ENCODE data around the gene PEX6. TPM values are rescaled to one million over a fixed set of nuclear protein-coding genes. Genes with fewer than 3 reads are reported as not detected.
"Not testable (repeated sequence)": the region's sequence is repeated elsewhere in the genome, so short reads cannot be mapped to it uniquely, and the experiment has no call there.

The PEX6 gene
- total and polyA plus RNA-seq, 4 donors, result 11.7 to 22.0 (median 15.0) TPM

GRCh38 chr6:42954405-42954804 is 24.6 kb downstream of the PEX6 start:
- H3K27ac ChIP-seq (ENCODE audit: low read depth in 1 of 2, low read length in 2 of 2); ATAC-seq (ENCODE audit: low FRiP score): not testable (repeated sequence)

DNA sequence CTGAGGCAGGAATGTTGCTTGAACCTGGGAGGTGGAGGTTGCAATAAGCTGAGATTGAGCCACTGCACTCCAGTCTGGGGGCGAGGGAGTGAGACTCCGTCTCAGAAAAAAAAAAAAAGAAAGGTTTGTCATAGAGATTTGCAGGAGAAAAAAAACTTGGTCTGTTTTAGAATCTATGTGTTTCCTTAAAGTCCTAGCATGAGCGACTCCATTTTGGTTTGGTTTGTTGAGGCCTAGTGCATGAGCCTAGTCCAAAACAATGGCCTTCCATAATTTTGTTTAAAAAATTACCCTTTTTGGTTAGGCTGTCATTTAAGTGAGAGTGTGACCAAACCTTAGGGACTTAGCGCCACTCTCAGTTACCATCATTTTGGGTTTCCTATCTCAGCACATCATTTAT is 26.6 kb downstream of the PEX6 start:
- Histone ChIP-seq H3K27me3 (ENCODE audit: control insufficient read depth in 1 of 2, insufficient read depth in 2 of 2, low read length in 1 of 2) (no peaks in the 10 kb centered on the region), H3K27ac (ENCODE audit: low read depth in 1 of 2, low read length in 2 of 2) (no peak overlapping the region), H3K4me1 (ENCODE audit: control insufficient read depth in 1 of 2, insufficient read depth in 2 of 2, low read length in 2 of 2) (no peaks in the 10 kb centered on the region), H3K36me3 (ENCODE audit: control insufficient read depth in 1 of 2, insufficient read depth in 2 of 2, low read length in 1 of 2) (no peaks in the 10 kb centered on the region), H3K9me3 (ENCODE audit: control insufficient read depth, low read length) (no peaks in the 10 kb centered on the region), H3K4me3 (ENCODE audit: low read length in 2 of 2) (no peak overlapping the region)
- 91 to 92% methylated on average over 4 of the region's 4 CpGs for WGBS, 2 donors
- intact Hi-C loops (cut with DNase I), result no loop called here
- no peak for DNase-seq
- no peak for ATAC-seq (ENCODE audit: low FRiP score)

More at GRCh38 chr6:42954405-42954804, 24.6 kb downstream of the PEX6 start:
- H3K27me3 ChIP-seq (ENCODE audit: control insufficient read depth in 1 of 2, insufficient read depth in 2 of 2, low read length in 1 of 2); intact Hi-C loops (cut with DNase I); H3K4me1 ChIP-seq (ENCODE audit: control insufficient read depth in 1 of 2, insufficient read depth in 2 of 2, low read length in 2 of 2); H3K4me3 ChIP-seq (ENCODE audit: low read length in 2 of 2); H3K9me3 ChIP-seq (ENCODE audit: control insufficient read depth, low read length); H3K36me3 ChIP-seq (ENCODE audit: control insufficient read depth in 1 of 2, insufficient read depth in 2 of 2, low read length in 1 of 2); DNase-seq: not testable (repeated sequence)
- WGBS, 2 donors, result 84 to 86% methylated on average over 4 of the region's 4 CpGs

DNA sequence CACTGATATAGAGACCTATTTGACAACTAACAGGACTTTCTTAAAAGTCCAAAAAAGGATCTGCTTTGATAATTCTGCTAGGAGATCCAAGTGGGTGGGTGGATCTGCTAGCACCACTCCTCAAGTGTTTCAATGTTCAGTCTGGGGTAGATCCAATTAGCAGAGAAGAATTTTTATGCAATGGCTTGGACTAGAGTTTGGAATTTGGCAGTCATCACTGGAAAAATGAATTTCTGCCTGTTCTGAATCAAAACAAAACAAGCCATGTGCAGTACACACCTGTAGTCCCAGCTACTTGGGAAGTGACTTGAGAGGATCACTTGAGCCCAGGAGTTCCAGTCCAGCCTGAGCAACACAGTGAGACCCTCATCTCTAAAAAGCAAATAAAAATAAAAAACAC is 31.0 kb downstream of the PEX6 start:
- Histone ChIP-seq H3K4me1 (ENCODE audit: control insufficient read depth in 1 of 2, insufficient read depth in 2 of 2, low read length in 2 of 2) (no peaks in the 10 kb centered on the region), H3K36me3 (ENCODE audit: control insufficient read depth in 1 of 2, insufficient read depth in 2 of 2, low read length in 1 of 2) (no peaks in the 10 kb centered on the region), H3K27me3 (ENCODE audit: control insufficient read depth in 1 of 2, insufficient read depth in 2 of 2, low read length in 1 of 2) (no peaks in the 10 kb centered on the region), H3K9me3 (ENCODE audit: control insufficient read depth, low read length) (no peaks in the 10 kb centered on the region), H3K4me3 (ENCODE audit: low read length in 2 of 2) (no peak overlapping the region), H3K27ac (ENCODE audit: low read depth in 1 of 2, low read length in 2 of 2) (no peak overlapping the region)
- DNase-seq (no peak), ATAC-seq (ENCODE audit: low FRiP score) (no peak)
- intact Hi-C loops (cut with DNase I), result no loop called here

DNA sequence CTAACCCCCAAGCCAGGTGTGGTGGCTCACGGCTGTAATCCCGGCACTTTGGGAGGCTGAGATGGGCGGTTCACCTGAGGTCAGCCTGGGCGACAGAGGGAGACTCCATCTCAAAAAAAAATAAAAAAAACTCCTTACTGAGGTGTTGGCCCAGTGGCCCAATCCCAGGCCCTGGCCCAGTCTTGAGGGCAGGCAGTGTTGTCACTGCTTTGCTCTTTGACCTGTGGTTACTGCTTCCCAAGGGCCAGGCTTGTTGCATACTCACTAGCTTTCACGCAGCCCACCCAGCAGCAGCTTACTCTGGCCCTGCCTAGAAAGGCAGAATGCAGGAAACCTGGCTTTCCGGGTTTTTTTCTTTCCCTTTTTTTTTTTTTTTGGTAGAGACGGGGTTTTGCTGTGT is 36.5 kb downstream of the PEX6 start:
- Histone ChIP-seq H3K4me3 (ENCODE audit: low read length in 2 of 2) (no peak overlapping the region), H3K4me1 (ENCODE audit: control insufficient read depth in 1 of 2, insufficient read depth in 2 of 2, low read length in 2 of 2) (no peaks in the 10 kb centered on the region), H3K27me3 (ENCODE audit: control insufficient read depth in 1 of 2, insufficient read depth in 2 of 2, low read length in 1 of 2) (no peaks in the 10 kb centered on the region), H3K36me3 (ENCODE audit: control insufficient read depth in 1 of 2, insufficient read depth in 2 of 2, low read length in 1 of 2) (no peaks in the 10 kb centered on the region), H3K9me3 (ENCODE audit: control insufficient read depth, low read length) (no peaks in the 10 kb centered on the region), H3K27ac (ENCODE audit: low read depth in 1 of 2, low read length in 2 of 2) (no peak overlapping the region)
- DNase-seq (no peak), ATAC-seq (ENCODE audit: low FRiP score) (no peak)
- WGBS, 2 donors, result 74 to 76% methylated on average over 7 of the region's 7 CpGs
- intact Hi-C loops (cut with DNase I), result no loop called here

- WGBS, 2 donors, result 96 to 98% methylated on average over 5 of the region's 5 CpGs
Measured at GRCh38 chr6:42941356-42941755, 37.6 kb downstream of the PEX6 start.

DNA sequence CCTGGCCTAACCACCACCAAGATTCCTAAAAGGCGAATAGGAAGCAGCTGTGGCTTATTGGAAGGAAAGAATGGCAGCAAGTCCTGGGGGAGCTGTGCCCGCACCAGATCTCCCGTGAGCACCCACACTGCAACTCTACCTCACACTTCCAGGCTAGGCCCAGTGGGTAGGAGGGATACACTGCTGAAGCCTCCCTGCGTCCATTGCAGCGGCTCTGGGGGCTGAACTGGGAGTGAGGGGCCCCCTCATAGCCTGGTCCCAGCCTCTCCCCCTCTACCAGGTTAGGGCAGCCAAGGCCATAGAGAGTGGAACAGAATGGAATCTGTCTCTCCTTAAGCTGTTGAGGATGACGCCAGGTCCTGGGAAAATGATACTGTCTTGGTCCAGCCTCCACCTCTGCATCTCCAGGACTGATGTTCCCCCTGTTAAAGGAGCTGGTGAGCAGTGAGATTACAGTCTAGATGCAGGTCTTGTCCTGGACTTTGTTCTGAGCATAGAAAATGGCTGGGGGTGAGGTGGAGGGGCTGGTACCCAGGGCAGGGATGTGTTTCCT is 38.4 kb downstream of the PEX6 start:
- no peaks in the 10 kb centered on the region for H3K4me1 ChIP-seq (ENCODE audit: control insufficient read depth in 1 of 2, insufficient read depth in 2 of 2, low read length in 2 of 2)
- H3K4me3 ChIP-seq (ENCODE audit: low read length in 2 of 2), result no peak overlapping the region
- ATAC-seq (ENCODE audit: low FRiP score), result no peak
- no peak for DNase-seq
- H3K9me3 ChIP-seq (ENCODE audit: control insufficient read depth, low read length), result no peaks in the 10 kb centered on the region
- H3K27ac ChIP-seq (ENCODE audit: low read depth in 1 of 2, low read length in 2 of 2), result no peak overlapping the region
- peaks cover 0 to 2% of the 10 kb centered on the region in 2 donors for H3K36me3 ChIP-seq (ENCODE audit: control insufficient read depth in 1 of 2, insufficient read depth in 2 of 2, low read length in 1 of 2)
- H3K27me3 ChIP-seq (ENCODE audit: control insufficient read depth in 1 of 2, insufficient read depth in 2 of 2, low read length in 1 of 2), result no peaks in the 10 kb centered on the region
- 86 to 94% methylated on average over 6 of the region's 6 CpGs for WGBS, 2 donors
- intact Hi-C loops (cut with DNase I), result no loop called here

More at GRCh38 chr6:42941356-42941755, 37.6 kb downstream of the PEX6 start:
- H3K9me3 ChIP-seq (ENCODE audit: control insufficient read depth, low read length); intact Hi-C loops (cut with DNase I); ATAC-seq (ENCODE audit: low FRiP score); H3K36me3 ChIP-seq (ENCODE audit: control insufficient read depth in 1 of 2, insufficient read depth in 2 of 2, low read length in 1 of 2); DNase-seq; H3K4me3 ChIP-seq (ENCODE audit: low read length in 2 of 2); H3K27me3 ChIP-seq (ENCODE audit: control insufficient read depth in 1 of 2, insufficient read depth in 2 of 2, low read length in 1 of 2); H3K27ac ChIP-seq (ENCODE audit: low read depth in 1 of 2, low read length in 2 of 2); H3K4me1 ChIP-seq (ENCODE audit: control insufficient read depth in 1 of 2, insufficient read depth in 2 of 2, low read length in 2 of 2): not testable (repeated sequence)

GRCh38 chr6:42939810-42940167 is 39.2 kb downstream of the PEX6 start:
- intact Hi-C loops (cut with DNase I), result no loop called here
- H3K27me3 ChIP-seq (ENCODE audit: control insufficient read depth in 1 of 2, insufficient read depth in 2 of 2, low read length in 1 of 2), result no peaks in the 10 kb centered on the region
- WGBS, 2 donors, result 78 to 82% methylated on average over 4 of the region's 4 CpGs

GRCh38 chr6:42938987-42939809 is 39.8 kb downstream of the PEX6 start:
- Histone ChIP-seq H3K9me3 (ENCODE audit: control insufficient read depth, low read length) (no peaks in the 10 kb centered on the region), H3K4me1 (ENCODE audit: control insufficient read depth in 1 of 2, insufficient read depth in 2 of 2, low read length in 2 of 2) (no peaks in the 10 kb centered on the region), H3K27me3 (ENCODE audit: control insufficient read depth in 1 of 2, insufficient read depth in 2 of 2, low read length in 1 of 2) (no peaks in the 10 kb centered on the region), H3K27ac (ENCODE audit: low read depth in 1 of 2, low read length in 2 of 2) (no peak overlapping the region), H3K36me3 (ENCODE audit: control insufficient read depth in 1 of 2, insufficient read depth in 2 of 2, low read length in 1 of 2) (peaks cover 0 to 2% of the 10 kb centered on the region in 2 donors), H3K4me3 (ENCODE audit: low read length in 2 of 2) (no peak overlapping the region)
- intact Hi-C loops (cut with DNase I), result no loop called here
- DNase-seq (no peak), ATAC-seq (ENCODE audit: low FRiP score) (no peak)
- 71 to 81% methylated on average over 6 to 9 of the region's 9 CpGs for WGBS, 2 donors

More at GRCh38 chr6:42939810-42940167, 39.2 kb downstream of the PEX6 start:
- DNase-seq, result no peak
- H3K27ac ChIP-seq (ENCODE audit: low read depth in 1 of 2, low read length in 2 of 2), result no peak overlapping the region
- ATAC-seq (ENCODE audit: low FRiP score), result no peak
- no peaks in the 10 kb centered on the region for H3K9me3 ChIP-seq (ENCODE audit: control insufficient read depth, low read length)
- peaks cover 0 to 2% of the 10 kb centered on the region in 2 donors for H3K36me3 ChIP-seq (ENCODE audit: control insufficient read depth in 1 of 2, insufficient read depth in 2 of 2, low read length in 1 of 2)
- H3K4me1 ChIP-seq (ENCODE audit: control insufficient read depth in 1 of 2, insufficient read depth in 2 of 2, low read length in 2 of 2), result no peaks in the 10 kb centered on the region
- H3K4me3 ChIP-seq (ENCODE audit: low read length in 2 of 2), result no peak overlapping the region

- peaks cover 0 to 2% of the 10 kb centered on the region in 2 donors for H3K36me3 ChIP-seq (ENCODE audit: control insufficient read depth in 1 of 2, insufficient read depth in 2 of 2, low read length in 1 of 2)
- intact Hi-C loops (cut with DNase I), result no loop called here
- no peak overlapping the region for H3K27ac ChIP-seq (ENCODE audit: low read depth in 1 of 2, low read length in 2 of 2)
- DNase-seq, result no peak
- no peaks in the 10 kb centered on the region for H3K27me3 ChIP-seq (ENCODE audit: control insufficient read depth in 1 of 2, insufficient read depth in 2 of 2, low read length in 1 of 2)
- H3K9me3 ChIP-seq (ENCODE audit: control insufficient read depth, low read length), result no peaks in the 10 kb centered on the region
- no peaks in the 10 kb centered on the region for H3K4me1 ChIP-seq (ENCODE audit: control insufficient read depth in 1 of 2, insufficient read depth in 2 of 2, low read length in 2 of 2)
- ATAC-seq (ENCODE audit: low FRiP score), result no peak
- H3K4me3 ChIP-seq (ENCODE audit: low read length in 2 of 2), result no peak overlapping the region
- WGBS, 2 donors, result 83 to 85% methylated on average over 5 of the region's 5 CpGs
Measured at GRCh38 chr6:42938428-42938796, 40.6 kb downstream of the PEX6 start.

All from aorta (tissue), 5 donors.